ENCODE measurements around the gene ATP1B3.
"Not testable (repeated sequence)": the region's sequence is repeated elsewhere in the genome, so short reads cannot be mapped to it uniquely, and the experiment has no call there.

Gene ATP1B3

DNA sequence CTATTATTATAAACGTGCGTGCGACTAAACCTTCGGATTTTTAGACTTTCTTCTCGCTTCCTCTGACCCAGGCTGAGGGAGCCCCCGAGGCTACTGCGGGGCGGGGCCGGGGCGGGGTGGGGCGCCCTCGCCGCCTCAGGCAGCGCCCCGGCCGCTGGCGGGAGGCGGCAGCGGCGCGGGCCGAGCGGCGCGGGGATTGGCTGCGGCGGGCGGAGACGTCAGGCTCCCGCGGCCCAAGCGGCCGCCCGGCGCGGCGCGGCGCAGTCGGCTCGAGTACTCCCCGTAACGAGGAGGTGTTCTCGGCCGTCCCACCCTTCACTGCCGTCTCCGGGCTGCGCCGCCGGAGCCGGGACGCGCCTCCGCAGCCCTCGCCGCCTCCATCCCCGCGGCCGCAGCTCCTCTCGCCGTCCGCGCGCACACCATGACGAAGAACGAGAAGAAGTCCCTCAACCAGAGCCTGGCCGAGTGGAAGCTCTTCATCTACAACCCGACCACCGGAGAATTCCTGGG lies at the start of gene ATP1B3:
Gene ATP1B3 (plus strand): TSS at position 263 of the 510 bp plus-strand sequence. CDS start 159 bp downstream, at position 422.
- peak; percentile 94 for DNase-seq

DNA sequence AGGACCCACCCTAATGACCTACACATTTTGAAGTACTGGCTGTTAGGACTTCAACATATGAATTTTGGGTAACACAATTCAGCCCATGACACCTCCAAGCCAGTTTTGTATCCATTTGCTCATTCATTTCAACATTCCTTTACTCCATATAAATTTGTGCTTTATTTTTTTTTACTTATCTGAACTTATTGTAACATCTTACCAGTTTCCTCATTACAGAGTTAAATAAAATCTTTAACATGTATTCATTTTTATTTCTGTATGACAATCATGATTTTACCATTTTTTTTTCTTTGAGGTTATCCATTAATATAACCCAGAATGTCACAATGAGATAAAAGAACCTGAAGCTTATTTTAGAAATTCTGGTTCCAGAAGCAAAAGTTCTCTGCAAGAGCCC lies 48.0 kb upstream of the ATP1B3 start:
- DNase-seq: no peak

DNA sequence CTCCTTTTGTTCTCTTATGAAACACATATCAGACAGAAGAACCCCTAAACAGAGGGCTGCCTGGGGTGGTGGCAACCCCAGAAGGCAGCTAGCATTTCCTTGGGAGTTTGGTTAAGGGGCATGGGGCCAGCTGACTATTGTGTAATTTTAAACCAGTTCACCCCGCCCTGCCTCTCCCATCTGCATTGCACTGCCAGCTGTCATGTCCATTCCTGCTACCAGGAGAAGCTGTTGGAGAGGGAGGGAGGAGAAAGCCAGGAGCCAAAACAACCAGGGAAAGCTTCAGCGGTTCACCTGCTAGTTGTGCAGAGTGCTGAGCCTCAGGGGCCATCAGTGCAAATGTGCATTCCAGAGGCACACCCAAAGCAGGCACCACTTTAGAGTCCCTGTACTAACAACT lies 47.6 kb upstream of the ATP1B3 start:
- peak; percentile 69 for DNase-seq

DNA sequence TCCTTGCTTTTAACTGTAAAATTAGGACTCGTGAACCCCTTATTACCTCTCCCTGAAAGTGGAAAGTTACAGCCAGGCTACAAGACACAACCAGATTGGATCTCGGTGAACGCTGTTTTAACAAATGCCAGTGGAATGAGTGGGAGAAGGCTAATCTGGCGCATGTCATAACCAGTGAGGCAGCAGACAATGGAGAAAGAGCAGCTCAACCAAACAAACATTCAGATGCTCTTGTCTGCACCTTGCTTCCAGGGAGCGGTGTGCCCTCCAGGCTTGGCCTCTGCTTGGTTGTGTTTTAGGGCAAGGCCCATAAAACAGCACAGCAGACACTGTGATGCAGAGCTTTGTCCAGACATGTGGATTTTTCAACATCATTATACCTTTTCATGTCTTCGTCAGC lies 45.9 kb upstream of the ATP1B3 start:
- peak; percentile 9 for DNase-seq

DNA sequence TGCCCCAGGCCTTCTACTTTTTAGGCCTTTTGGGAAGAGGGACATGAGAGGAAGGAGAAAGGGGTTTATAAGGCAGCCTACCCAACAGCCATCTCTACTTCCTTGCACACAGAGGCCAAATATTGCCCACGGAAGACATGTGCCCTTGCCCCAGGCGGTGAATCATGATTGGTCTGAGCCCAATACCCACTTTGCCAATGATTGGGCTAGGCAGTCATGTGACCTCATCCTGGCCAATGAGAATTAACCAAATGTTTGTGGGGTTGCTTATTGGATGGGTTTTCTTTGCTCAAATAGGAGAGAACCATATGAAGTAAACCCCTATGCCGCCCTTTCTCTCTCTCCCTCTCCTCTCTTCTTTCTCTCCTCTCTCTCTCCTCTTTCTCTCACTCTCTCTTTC lies 42.2 kb upstream of the ATP1B3 start:
- no peak for DNase-seq

DNA sequence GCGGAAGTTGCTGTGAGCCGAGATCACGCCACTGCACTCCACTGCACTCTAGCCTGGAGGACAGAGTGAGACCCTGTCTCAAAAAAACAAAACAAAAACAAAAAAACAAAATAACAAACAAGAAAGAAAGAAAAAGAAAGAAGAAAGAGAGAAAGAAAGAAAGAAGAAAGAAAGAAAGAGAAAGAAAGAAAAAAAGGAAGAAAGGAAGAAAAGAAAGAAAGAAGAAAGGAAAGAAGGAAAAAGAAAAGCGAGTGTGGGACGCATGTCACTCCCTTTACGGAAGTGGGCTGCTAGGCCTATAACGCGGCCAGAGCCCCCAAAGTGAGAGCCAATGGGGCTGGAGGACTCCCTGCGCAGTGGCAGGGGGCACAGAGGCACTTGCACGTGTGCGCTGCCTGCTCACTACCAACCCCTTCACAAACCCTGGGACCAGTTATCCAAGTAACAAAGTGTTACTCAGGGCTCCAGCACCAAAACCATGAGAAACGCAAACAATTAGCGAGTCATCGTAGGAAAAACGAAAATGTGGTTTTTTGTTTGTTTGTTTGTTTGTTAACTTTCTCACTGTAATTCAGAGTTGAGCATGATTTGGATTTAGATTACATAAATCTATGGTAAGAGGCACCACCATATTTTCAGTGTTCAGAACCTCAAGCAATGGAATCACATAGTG lies 40.8 kb upstream of the ATP1B3 start:
- DNase-seq: no peak

DNA sequence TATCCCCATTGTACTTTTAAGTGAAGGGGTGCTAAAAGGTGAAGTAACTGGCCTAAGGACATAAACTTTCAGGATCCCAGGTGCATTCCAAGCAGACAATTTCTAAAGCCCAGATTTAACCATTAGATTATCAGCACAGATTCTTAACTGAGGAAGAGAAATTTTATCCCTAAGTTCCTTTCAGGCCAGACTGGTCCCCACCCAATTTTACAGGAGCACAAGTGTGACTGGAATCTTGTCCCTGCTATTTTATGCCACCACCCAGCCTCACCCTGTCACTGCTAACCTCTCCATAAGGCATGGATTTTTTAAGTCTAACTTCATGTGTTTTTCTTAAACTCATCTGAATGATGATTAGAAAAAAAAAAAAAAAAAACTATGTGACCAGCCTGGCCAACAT lies 37.1 kb upstream of the ATP1B3 start:
- DNase-seq: no peak

DNA sequence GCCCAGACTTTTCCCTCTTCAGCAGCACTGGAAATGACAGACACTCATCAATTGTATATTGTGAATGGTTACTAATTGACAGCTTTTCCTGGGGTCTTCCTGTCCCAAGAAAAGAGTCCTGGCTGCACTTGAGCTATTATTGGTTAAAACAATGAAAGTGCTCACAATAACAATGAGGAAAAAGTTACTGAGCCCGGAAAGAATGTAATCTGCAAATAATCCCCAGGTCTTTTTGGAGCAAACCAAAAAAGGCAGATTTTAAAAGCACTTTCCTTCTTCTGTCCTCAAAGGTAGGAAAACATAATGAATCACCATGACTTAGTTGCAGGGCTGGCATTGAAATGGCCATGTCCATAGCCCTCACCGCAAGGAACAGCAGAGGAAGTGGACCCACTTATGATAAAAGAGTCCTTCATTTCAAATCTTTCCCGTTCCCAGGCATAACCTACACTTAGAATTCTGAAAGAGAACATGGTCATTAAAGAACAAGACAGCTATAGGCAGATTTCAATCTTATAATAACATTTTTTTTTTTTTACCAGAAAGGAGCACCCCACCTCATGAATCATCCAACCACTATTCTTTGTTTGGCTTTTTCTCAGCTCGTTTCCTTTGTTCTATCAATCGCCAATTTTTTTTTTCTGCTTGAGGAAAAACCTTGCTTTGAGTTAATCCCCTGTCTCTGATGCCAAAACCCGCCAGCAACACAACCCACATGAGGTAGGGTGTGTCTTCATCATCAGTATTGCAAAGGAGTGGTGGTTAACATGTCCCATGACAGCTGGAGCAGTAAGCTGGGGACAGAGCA lies 35.5 kb upstream of the ATP1B3 start:
- DNase-seq: no peak

DNA sequence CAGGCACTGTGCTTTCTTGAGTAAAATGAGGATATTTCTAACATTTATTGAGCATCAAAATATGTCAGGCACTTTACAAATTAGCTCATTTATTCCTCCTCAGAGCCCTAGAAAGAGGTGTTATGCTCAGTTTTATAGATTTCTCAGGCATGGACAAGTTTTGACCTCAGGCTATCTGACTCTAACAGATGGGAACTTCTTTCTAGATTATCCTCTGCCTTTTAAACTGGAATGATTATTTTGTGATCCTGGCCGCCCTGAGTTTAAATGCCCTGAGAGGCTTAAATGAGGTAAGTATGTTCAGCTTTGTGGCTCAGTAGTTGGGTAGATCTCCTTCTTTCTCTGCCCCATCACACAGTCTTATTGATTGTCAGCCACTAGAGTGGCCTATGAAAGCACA lies 32.3 kb upstream of the ATP1B3 start:
- no peak for DNase-seq

DNA sequence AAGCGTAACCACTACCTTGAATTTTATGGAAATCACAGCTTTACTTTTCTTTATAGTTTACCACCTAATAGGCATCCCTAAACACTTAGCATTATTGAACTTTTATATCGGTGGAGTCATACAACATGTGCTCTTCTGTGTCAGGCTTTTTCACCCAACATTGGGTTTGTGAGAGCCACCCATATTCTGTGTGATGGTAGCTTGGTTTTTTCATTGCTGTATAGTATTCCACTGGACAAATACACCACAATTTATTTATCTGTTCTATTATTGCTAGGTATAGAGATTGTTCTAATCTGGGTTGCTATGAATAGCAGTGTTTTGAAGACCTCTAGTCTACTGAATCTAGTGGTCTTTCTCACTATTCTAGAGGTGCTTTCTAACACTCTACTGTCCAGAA lies 31.6 kb upstream of the ATP1B3 start:
- no peak for DNase-seq

DNA sequence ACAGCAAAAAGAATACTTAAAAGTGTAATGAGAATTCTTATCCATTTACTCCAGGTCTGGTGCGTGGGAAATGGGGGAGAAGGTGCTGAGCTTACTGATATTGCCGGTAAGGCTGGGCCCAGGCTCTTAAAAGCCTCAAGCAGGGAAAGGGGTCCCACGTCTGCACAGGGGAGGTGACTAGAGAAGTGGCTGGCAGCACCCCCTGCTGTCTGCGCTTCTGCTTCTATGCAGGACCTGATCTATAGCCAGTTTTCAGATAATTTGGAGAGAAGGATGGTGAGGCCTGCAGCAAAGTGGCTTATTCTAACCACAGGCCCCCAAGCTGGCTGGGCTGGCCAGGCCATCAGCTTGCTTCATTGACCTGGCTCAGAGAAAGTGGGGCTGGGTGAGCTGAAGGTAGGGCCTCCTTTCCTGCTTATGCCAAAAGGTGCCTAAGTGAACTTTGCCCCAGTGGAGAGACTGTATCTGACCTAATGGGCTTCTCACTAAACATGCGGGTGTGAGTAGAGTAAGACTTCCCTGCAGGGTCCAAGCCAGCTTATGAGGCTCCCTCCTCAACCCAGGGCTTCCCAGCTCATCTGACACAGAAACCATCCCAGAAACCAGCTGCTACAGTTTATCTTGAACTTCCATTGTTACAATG lies 30.9 kb upstream of the ATP1B3 start:
- DNase-seq: no peak

DNA sequence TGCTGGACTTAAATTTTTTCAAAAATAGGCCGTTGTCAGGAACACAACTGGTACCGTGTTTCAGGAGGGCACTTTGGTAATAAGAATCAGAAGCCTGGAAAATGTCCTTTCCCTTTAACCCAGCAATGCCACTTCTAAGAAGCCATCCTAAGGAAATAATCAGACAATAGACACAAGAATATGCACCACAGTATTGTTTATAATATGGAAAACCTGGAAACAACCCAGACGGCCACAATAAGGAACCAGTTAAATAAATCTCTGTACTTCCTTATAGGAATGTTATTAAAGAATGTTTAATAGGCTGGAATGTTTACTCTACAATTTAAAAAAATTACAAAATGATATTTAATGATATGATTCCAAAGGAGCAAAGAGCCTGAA lies 30.4 kb upstream of the ATP1B3 start:
- DNase-seq: no peak

DNA sequence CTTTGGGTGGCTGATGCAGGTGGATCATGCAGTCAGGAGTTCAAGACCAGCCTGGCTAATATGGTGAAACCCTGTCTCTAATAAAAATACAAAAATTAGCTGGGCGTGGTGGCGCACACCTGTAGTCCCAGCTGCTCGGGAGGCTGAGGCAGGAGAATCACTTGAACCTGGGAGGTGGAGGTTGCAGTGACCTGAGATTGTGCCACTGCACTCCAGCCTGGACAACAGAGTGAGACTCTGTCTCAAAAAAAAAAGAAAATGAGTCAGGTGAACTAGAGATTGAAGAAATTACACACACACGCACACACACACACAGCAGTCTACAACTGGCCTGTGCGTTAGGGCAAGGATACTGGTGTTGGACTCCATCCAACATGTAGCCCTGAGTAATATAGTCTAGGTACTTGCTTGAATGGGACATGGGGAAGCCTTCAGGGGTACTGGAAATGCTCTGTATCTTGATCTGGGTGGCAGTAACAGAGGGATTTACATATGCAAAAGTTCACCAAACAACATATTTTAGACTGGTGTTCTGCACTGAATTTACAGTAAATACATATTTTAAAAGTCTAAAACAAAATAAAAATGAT lies 28.2 kb upstream of the ATP1B3 start:
- not testable (repeated sequence) for DNase-seq

DNA sequence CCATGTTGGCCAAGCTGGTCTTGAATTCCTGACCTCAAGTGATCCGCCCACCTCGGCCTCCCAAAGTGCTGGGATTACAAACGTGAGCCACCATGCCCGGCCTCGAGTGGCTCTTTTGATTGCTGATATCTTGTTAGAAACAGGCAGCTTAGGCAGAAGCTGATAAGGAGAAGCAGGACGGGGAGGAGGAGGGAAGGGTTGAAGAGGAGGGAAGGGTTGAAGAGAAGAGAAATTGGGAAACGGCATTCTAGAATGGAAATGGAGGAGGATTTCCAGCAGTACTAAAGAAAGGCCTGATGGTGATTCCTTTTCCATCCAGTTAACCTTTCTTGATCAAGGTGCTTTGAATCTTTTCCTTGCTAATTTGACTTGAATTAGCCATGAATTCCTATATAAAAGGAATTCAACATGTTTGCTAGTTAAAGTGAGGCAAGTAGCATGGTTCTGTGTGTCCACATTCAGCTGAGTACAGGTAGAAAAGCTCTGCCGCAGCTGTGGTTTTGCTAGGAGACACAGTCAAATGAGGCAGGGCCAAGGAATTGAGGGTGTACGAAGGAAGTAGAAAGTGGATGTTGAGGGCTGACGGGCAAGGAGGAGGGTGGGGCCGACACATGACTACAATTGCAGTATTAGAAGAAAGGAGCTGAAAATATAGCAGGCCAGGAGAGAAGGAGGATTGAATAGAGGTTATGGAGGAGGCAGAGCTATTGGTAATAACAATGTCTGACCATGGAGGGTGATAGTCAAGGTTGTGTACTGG lies 27.2 kb upstream of the ATP1B3 start:
- DNase-seq: no peak

DNA sequence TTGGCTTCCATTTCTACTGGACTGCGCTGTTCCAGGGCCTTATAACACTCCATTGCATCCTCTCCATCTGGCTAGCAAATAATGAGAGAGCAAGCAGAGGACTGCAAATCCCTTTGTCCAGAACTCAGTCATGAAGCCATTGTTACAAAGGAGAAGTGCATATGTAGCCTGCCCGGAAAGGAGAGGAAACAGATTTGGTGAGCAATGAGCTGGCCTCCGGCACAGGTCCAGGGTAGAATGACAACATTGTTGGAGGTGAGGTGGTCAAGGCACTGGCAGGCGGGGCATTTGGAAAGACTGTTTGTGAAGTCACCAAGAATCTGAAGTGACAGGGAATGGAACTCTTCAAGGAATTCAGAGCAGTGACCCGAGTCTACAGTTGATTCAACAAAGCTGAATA lies 25.0 kb upstream of the ATP1B3 start:
- no peak for DNase-seq

DNA sequence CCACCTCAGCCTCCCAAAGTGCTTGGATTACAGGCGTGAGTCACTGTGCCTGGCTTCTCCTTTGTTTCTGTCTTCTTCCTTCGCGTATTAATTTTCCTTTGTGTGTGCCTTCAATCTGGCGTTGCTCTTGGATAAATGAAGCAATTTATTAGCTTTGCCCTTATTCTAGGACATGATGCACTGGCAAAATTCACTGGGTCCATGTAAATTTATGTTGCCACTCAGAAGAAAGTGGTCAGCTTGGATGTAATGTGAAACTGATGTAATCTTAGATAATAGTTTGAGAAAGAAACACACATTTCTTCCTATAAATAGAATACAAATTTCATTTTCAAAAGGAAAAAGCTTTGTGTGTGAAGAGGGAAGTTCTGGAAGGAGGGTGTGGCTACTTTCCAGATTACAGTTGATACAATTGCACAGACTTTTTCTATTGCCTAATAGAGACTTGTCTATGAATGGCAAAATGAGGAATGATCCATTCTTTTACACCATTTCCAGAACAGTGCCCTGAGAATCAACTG lies 23.3 kb upstream of the ATP1B3 start:
- DNase-seq: no peak

DNA sequence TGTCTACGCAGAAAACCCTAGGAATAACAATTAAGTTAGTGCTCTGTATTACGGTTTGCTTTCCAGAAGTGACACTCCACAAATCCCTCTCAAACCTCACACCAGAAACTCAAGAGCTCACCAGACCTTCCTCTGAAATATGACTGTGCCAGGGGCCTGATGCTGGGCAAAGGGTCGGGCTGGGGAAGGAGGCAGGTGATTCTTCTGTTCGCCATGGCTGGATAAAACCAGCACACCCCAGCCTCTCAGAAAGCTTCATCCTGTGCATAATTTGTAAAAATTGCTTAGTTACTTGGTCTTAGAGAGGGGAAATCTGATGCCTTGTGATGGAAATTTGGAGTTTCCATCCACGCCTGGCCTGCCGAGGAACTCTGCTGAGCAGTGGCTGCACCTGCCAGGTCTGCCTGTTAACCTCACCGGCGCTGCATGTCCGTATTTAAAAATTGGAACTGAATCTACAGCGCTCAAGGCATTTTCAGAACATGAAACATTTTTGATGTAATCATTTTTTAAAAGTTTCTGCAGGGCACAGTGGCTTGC lies 22.7 kb upstream of the ATP1B3 start:
- DNase-seq: no peak

DNA sequence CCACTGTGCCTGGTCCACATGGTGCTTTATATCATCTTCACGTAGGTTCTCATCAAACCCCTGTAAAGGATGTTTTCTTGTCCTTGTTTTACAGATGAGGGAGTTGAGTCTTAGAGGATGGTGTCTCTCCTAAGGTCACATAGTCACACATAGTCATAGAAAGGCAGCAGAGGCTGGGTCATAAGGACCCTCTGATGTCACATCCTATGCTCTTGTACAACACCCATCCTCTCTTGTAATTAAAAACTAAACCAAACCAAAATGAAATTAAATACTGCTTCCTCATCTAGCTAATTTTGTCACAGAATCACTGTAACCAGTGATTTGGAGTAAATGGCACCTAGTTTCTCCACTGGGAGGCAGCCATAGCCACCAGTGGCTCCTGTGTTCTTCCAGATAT lies 21.8 kb upstream of the ATP1B3 start:
- no peak for DNase-seq

DNA sequence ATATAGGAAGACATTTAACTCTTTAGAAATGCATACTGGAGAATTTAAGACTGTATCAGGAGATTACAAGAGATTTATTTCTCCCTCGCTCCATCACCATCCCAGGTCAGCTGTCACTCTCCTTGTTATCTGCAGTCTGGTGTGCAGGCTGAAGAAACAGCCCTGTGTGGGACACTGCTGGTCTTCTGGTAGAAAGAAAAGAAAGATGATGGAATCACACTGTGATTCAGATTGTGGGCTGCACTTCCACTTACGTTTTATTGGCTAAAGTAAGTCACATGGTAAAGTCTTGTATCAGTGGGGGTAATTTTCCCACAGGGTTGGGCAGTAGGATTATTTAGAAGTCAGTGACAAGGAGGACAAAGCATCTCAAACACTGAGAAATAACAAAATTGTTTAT lies 18.1 kb upstream of the ATP1B3 start:
- no peak for DNase-seq

DNA sequence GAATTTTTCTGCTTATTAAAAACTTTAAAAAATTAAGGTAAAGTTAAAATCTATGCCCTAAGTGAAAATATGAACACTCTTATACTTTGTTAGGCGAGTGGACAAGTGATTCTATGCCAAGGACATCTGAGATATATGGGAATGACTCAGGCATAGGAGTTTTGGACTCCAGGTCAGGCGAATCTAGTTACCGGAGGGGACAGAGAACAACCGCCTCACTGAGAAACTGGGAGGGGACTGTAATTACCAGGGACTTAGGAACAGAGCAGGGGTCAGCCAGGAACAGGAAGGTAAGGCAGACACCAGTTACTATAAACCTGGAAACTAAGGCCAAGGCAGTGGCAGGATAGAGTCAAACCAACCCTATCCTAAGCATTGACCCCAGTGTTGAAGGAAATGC lies 16.8 kb upstream of the ATP1B3 start:
- DNase-seq: no peak

DNA sequence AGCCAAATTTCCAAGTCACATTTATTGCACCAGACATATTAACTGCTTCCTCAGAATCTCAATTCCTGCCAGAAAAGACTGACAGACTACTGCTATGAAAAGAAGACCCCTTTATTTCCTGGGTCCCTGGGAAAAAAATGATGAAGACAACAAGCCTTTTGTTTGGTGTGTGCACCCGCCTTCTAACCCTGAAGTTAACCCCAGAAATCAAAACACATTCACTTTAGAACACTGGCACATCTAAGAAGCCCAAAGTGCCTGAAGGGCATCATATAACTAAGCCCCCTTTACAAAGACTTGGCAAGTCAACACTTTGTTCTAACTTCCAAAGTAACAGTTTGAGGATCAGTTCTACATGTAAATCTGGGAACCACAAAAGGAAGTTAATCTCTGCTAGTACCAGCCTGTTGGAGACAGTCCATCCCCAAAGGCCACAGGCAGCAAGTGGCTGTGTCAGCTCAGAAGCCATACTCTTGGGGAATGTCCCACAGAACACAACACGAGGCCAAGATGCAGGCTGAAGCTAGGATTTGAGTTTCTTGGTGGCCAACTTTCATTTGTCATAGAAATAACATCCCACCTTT lies 16.3 kb upstream of the ATP1B3 start:
- DNase-seq: no peak

Data from NCI-H146 (cell line).